Measurements from ENCODE around the gene BCOR.

Gene BCOR

DNA sequence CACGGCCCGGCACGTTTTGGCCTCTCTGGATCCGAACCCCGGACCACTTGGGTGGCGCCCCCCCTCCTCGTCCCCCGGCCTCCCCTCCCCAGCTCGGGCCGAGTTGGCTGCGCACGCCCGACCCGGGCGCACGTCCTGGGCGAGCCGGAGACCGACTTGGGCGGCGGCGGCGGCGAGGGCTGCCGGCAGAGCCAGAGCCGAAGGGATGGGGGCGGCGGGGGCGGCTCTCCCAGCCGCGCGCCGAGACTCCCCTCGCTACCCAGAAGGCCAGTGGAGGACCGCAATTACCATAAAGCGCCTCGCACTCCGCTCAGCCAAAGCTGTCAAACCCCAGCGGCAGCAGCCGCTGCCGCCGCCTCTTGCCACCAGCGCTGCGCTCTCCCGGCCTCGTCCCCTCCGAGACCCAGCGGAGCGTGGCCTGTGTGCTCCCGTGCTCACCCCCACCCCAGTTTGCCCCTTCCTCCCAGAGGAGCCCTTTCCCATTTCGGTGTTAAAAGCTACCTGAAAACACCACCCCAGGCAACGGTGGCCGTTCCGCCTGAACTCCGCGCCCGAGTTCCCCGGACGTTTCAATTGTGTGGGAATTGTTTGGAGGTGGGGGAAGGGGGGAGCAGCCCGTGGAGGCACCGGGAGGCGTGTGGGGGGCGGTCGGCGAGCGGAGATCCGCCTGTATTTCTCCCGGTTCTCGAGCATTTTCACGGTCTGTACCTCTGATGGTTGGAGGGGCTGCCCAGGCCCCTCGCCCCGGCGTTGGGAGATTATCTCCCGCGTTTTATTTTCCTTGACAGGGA is 701 bp upstream of the BCOR start:
- DNase-seq (ENCODE audit: low read depth): no peak

DNA sequence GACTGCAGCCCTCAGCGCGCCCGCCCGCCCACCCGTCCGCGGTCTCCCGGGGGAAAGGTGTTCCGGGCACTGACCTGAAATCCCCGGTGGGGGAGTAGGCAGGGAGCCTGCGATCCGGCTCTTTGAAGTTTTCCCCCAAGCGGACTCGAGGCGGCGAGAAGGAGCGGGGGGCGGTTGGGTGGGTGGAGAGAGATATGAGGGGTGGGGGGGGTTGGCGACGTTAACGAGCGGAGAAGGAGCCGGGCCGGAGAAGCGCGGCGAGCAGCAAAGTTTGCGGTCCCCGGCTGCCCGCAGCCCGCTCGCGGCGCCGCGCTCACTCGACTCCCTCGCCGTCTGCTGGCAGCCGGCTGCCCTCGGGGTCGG is 636 bp downstream of the BCOR start:
- no peak for DNase-seq (ENCODE audit: low read depth)

DNA sequence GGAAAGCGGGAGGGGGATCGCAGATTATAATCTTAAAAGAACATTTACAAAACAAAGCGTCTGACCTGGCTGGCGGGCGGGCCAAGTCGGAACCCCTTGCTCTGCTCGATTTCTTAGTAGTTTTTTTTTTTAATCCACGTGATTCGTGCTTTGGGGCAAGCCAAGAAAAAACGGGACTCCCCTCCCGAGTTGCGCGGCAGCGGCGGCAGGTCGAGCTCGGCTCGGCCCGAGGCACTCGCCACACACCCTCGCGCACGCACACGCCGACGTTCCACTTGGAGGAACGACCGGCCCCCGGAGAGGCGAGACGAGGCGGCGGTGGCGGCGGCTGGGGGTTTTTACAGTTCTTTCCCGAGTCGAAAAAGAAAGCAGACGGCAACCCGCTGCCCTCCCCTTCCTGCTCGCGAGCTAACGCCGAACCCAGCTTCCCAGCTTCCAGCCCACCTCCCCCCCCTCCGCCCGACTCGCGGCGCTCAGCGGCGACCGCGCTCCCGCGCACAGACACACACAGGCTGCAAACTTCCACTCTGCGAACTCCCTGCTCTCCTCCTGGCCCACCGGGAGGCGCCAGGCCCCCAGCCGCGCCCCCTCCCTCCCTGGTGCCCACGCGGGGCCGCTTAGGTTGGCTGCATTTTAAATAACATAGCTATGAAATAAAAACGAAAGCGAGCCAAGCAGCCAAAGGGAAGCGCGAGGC is 1.2 kb downstream of the BCOR start:
- DNase-seq (ENCODE audit: low read depth): no peak

DNA sequence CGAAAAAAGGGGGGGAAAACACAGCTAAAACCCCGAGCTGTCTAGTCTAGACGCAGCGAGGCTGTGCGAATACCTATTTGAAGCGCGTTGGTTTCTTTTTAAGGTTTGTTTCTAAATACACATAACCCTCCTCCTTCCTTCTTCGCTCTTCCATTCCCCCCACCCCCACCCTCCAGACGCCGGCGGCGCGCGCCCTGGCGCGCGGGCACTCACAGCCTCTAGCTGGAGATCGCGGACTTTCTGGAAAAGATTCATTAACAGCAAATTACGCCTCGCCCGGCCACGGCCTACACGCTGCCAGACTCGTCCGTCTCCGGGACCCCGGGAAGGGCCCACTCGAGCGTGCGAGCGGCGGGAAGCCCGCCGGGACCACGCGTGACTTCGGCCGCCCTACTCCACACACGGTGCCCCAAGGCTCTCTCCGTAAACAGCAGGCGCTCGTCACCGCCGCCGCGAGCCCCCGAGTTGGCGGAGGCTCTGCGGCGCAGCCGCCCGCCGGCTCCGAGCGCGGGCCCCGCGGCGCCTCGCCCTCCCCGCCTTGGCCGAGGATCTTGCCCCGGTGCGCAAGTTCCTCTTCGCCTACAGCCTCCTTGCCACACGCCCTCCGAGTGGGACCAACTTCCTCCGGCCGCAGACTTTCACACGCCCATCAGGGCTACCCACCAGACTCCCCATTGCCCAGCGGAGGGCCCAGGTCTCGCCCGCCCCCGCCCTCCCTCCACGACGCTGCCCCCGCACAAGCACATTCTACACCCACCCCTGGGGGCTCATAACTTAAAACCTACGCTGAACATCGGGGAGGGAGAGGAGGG is 2.0 kb downstream of the BCOR start:
- no peak for DNase-seq (ENCODE audit: low read depth)

DNA sequence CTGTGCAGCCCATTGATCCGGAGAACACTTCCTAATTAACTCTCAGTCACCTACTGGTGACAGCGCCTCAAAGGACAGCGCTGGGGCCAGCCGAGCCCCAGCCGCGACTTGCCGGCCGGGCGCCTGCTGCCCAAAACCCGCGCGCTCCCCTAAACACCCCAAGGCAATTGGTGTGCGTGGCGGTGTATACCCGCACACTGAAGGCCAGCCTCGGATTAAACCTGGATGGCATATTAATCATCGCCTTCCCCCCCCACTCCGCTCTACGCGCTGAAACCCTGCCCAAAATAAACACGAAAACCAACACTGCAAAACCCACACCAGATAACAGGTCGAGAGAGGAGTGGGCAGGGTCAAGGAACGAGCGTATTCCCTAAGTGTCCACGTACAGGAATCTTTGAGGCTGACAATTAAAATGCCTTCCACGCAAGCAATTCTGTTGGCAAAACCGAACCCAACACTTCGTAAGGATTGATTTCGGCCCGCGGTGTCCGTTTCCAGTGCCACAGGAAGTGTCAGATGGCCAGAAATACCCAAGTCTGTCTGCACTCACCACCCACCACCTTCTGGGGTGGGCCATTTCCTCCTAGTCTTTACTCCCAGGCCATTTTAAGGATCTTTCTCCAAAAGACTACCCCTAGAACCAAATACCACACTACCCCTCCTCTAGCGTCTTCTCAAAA is 2.7 kb downstream of the BCOR start:
- DNase-seq (ENCODE audit: low read depth): no peak

DNA sequence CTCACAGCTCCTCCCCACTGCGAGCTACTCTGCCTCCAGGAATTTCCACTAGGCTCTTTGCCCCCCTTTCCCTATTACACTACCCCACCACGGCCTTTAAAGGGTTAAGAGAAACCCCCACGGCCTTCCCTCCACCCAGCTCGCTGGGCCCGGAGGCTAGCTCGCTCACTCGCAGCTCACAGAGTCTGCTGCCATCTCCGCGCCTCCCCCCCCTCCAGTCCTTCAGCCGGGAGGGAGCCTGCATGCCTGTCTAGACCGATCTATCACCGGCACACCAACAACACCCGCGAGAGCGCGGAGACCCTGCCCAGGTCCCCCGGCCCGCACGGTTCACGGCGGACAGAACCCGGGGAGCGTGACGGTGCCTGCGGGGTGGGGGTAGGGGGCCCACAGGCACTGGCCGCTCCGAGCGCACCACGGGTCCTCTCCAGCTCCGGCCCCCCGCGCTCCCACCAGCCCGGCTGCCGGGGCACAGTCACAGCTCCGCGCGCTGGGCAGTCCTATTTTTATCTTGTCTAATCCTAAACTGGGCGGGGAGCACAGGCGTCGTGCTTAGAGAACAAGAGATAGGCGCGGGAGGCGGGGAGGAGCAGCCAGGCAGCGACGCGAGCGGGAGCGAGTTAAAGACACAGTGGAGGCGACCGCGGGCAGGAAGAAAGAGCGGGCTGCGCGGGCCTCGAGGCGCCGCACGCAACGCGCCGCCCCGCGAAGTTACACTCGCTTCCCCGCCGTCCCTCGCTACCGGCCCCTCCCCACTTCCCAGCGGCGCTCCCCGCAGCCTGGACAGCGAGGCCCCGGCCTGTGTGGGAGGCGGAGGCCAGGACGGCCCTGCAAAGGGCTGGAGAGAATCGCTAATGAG is 3.5 kb downstream of the BCOR start:
- DNase-seq (ENCODE audit: low read depth): no peak

DNA sequence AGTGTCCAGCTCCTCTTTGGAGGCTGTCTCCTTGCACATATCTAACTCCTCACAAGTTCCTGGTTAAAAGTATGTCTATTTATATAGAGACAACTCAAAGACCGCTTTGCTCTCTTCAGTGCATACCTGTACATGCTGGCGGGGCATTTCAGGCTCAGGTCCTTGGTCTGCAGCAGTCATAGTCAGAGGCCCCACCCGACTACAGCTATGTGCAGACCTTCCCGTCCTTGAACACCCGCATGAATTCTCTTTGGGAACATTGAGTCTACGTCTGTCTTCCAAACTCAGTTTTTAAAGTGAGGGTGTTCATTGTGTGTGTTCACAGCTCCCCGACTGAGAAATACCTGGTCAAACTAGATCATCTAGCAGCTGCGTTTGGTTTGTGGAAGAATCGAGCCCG is 4.2 kb downstream of the BCOR start:
- no peak for DNase-seq (ENCODE audit: low read depth)

DNA sequence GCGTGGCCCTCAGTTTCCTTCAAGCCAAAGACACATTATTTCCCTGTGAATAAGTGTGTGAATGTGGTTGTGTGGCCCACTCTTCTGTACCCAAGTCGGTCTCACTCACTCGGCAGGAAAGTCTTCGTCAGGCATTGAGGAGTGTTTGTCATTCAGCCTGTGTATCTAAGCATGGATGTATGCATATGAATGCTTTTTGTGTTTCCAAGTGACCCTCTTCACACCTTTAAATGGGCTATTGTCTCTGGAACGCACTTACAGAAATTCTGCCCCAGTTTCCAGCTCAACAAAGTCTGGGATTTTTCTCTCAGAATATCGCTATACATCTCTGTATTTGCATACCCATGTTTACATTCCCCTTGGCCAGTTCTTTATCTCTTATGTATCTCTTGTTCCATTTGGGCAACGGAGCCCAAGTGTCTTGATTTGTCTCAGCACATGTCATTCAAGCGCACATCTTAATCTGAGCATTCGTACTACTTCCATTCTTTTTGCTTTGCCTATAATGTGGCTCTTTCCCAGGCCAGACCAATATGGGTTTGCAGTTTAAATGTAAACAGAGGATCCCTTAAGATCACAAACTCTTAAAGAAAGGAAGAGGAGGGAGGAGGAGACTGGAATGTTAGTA is 4.8 kb downstream of the BCOR start:
- no peak for DNase-seq (ENCODE audit: low read depth)

DNA sequence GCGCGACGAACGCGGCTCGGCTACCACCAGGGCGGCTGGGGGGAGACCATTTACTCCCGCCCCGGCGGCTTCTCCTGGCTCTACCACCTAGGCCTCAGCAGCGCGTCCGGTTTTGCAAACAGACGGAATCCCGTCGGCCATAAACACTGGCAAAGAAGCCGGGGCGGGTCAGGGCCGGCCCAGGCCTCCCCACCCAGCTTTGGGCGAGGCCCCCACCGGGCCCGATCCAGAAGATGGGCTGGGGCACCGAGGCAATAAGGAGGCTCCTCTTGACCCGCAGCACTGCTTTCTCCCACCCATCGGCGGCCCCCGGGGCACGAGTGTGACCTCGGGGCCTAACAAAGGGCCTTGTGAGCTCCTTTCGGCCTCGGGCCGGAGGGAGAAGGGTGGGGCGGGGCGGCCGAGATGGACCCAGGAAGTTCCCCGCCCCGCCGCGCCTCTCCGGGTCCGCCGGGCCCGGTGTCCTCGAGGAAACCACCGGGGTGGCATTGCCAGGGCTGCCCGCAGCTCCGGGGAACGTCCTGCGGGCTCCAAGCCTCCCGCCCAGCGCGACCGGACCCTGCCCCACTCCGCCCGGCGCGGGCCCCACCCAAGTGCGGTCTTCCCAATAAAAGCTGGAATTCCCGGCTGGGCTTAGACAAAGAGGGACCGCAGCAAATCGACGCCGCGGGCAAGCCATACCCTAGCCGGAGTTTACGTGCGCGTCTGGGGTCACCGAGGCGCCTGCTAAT is 5.9 kb downstream of the BCOR start:
- no peak for DNase-seq (ENCODE audit: low read depth)

DNA sequence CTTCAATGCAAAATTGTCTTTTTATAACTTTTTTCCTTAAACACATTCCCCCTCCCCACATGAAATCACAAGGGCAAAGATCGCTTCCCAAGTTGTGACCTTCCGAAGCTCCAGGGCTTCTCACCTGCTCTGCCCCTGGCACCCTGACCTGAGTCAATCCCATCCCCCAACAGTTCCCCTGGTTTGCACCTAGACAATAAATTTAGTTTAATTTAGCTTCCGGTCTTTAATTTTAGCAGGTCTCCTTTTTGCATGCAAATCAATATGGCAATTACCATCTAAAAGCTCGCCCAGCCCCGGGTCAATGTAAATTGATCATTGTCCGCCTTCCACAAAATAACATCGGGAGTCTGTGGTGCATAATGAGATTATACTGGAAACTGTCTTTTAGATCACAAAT is 6.8 kb downstream of the BCOR start:
- DNase-seq (ENCODE audit: low read depth): no peak

DNA sequence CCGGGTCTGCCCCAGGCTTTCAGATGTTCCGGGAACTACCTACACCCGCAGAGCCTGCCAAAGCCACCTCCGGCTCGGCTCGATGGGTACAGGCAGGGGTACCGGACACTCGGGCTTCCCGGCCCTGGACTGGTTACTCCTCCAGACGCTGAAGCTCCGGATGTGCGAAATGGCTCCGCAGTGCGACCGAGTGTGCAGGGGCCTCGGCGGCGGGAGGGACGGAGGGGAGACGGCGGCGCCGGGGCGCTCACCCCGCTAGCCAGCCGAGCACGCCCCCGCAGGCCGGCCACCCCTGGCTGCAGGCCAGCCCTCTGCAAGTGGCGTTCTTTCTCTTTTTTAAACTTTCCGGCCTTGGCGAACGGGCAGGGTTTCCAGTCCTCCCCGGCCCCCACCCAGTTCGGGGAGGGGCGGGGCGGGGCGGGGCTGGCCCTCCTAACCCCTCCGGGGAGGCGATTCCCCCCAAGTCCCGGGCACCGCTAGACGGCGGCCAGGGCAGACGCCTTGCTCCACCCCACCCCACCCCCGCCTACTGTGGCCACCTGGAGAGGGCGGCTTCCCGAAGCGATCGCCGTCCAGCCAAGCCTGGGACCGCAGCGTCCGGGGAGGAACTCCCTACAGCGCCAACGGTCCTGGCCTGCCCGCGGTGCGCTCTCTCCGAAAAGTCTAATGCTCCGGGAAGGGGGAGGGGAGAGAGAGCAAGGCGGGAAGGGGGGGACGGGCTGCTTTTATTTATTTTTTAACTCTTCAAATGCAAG is 7.5 kb downstream of the BCOR start:
- no peak for DNase-seq (ENCODE audit: low read depth)

DNA sequence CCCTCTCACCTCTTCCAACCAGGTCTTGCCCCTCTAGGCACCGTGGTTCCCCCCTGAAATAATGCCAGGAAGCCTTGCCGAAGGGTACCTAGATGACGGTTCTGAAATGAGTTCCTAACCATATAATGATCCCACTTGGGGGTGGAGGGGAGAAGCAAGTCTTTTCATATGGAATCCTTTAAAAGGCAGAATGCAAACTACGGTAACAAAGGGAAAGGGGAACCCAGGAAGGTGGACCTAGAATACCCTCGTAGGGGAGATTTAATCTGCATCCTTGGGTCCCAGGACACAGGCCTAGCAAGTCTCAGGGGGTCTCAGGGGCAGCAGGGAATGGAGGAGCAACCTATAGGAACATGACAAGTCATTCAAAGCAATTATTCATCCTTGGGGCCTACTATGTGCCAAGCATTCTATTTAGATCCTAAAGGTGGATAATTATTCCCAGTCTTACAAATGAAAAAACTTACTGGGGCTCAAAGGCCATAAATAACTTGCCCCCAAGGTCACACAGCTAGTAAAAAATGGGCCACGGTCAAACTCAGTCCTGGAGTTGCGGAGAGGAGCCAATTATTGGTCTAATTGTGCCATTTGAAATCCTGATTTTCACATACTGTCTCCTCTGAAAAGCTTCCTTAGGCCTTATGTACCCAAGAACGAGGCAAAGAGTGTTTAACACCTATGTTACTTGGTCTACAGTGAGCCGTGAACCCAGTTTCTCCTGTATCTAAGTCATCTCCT is 8.8 kb downstream of the BCOR start:
- no peak for DNase-seq (ENCODE audit: low read depth)

DNA sequence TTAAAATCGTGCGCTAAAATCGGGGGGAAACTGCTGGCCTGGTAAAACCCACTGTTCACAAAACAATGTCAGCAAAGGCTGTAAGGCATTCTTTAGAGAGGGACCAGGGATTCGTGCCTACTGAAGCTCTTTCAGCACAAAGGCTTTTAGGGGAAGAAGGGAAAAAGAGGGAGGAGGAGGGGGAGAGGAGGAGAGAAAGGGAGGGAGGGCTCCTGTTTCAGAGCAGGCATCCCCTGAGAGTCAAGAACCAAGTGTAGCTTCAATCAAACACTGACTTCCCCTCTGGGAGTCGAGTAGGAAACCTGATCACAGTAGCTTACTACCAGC is 9.5 kb downstream of the BCOR start:
- DNase-seq (ENCODE audit: low read depth): no peak

DNA sequence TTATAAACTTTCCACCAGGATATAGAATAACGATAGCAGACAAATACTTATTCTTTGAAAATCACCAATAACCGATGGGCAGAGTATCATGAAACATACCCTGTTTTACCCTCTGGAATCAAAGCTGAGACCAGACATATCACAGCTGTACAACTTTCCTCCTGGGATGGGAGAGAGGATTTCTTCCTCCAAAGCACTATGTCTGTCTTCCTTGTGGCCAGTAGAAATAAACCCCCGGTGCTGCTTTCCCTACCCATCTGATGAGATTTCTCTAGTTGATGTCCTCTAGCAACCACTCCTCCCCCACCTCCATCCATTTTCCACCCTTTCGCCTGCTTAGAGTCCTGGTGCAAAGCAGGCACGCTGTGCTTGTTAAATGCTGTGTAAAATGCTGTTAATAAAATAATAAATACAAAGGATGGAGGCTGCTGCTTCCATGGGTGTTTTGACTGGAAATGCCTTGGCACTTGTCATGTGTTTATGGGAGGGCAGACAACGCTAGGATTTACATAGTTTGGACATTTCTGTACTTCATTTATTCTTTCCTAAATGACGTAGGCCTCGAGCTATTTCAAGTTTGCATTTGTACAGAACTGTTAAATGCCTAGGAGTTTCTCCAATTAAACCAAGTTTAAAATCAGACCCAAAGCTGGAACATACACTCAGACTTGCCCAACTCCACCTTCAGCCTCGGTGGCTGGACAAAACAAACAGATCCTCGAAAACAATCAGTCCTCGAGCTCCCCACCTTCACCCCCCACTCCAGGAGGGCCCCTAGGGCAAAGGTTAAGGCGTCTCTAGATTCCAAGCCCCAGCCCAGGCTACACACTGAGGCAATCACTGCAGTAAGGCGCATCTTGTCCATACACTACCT is 10.1 kb downstream of the BCOR start:
- DNase-seq (ENCODE audit: low read depth): no peak

DNA sequence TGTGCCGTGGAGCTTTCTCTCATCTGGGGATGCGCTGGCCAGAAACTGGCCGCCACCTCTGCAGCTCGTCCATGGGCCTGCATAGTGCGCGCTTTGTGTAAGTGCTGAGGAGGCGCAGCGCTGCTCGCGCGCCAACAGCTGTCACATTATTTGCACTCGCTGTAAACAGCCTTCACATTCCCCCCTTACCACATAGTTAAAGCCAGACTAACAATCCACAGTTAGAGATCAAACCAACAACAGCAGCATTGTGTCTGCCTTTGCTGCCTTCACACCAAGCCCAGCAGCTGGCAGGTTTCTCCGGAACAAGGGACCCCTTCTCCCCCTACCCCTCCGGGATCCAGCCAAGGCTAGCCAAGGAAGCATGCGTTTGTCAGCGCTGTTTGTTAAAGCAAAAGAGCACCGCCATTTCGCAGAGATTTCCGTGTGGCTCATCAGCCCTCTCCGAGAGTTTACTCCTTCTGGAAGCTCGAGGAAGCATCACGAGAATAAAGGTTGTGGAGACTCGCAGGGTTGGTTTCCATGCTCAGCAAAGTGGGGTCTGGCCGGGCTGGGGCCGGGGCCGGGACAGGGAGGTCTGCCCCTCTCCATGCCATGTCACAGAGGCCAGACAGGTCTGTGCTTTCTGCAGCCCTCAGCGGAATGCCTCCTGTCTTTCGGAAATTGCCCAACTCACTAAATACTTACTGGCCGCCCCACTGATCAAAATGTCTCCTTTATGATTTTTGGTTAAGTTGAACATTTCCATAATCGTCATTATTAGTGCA is 11.0 kb downstream of the BCOR start:
- no peak for DNase-seq (ENCODE audit: low read depth)

DNA sequence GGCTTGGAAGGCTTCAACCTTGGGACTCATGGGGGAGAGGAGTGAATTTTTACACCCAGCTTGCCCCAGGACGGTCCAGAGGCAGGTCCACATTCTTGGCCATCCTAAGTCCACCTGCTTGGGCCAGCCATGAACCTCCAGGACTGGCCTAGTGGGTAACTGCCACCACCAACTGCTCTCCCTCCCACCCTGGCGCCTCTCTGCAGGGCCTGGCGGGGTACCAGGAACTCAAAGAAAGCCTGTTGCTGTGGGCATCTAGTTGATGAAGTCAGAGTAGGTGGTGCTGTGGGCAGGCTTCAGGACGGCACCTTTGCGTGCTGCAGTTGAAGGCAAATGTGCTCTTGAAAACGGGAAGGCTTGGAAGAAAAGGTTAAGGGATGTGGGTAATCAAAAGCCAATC is 12.0 kb downstream of the BCOR start:
- DNase-seq (ENCODE audit: low read depth): no peak

DNA sequence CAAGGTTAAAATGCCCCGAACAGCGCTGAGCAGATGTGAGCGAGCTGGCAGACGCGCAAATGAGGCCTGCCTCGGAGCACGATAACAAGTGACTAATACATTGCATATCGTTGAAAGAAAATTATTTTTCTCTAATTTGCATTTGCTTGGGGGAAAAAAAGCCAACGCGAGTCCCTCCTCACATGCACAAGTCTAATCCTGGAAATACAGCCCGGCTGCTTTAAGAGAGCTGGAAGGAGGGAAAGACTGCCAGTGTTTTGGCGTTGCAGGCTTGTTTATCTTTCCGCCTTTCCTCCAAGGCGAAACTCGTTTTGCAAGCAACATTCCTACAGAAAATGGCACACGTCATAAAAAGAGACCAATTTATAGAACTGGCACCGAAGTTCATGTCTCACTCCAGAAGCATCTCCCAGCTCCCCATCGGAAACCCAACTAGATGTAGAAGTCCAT is 12.6 kb downstream of the BCOR start:
- DNase-seq (ENCODE audit: low read depth): no peak

All from stimulated activated CD8-positive, alpha-beta memory T cell treated with anti-CD3 and anti-CD28 coated beads, Interleukin-15, amount 100 ng/mL, for 1 hour (primary cell).